ENCODE results near the gene CD300C.

DNA sequence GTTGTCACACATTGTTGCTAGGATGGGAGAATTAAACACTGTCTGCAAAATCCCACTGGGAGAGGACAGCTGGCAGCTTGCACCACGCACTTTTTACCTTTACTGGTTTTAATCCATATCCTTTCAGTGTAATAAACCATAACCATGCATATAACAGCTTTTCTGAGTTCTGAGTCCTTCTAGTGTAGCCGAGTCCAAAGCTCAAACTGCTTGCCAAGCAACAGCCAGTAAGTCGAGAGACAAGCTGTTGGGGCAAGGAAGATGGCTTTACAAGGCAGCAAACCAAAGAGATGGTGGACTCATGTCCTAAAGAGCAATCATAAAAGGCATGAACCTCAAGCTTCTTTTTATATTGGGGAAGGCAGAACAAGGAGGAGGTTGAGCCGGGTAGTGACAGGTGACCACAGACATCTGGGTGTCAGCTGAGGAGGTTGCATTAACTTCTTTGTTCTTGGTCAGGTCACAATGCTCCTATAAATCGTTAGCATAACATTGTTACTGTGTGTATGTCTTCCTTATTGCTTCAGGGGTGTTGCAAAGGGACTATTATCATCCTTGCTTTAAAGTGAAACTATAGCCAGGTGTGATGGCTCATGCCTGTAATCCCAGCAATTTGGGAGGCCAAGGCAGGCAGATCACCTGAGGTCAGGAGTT lies 28.7 kb upstream of the CD300C start:
- TF ChIP-seq CTCF (IDR thresholded peaks at IDR 0.05) (no peak), POLR2A (IDR thresholded peaks at IDR 0.05) (no peak), POLR2AphosphoS5 (IDR thresholded peaks at IDR 0.05) (no peak)
